Measurements from ENCODE around the gene RIMKLB. TPM values are rescaled to one million over a fixed set of nuclear protein-coding genes. Genes with fewer than 3 reads are reported as not detected.
A peak's percentile ranks its signal among the peaks of the same experiment; 100 is the strongest.

Gene RIMKLB, protein sequence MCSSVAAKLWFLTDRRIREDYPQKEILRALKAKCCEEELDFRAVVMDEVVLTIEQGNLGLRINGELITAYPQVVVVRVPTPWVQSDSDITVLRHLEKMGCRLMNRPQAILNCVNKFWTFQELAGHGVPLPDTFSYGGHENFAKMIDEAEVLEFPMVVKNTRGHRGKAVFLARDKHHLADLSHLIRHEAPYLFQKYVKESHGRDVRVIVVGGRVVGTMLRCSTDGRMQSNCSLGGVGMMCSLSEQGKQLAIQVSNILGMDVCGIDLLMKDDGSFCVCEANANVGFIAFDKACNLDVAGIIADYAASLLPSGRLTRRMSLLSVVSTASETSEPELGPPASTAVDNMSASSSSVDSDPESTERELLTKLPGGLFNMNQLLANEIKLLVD
- polyA plus RNA-seq (ENCODE audit: insufficient read length) = 140 TPM
- long read RNA-seq, donor 1, transcript RIMKLB-203 (2 exons, 1,893 nt) = major isoform, 11 of 21 reads
- long read RNA-seq, donor 1, transcript RIMKLB-205 (6 exons, 2,236 nt) = minor isoform, 8 of 21 reads
- long read RNA-seq, donor 1, partial matches to known transcripts = 0 of 21 reads
- long read RNA-seq, donor 1, other reads (novel, unspliced or antisense) = 0 of 21 reads
- long read RNA-seq, donor 2, transcript RIMKLB-205 (6 exons, 2,236 nt) = minor isoform, 5 of 46 reads
- long read RNA-seq, donor 2, transcript RIMKLB-203 (2 exons, 1,893 nt) = major isoform, 22 of 46 reads
- long read RNA-seq, donor 2, partial matches to known transcripts = 12 of 46 reads
- long read RNA-seq, donor 2, other reads (novel, unspliced or antisense) = 0 of 46 reads
- long read RNA-seq, donor 3, transcript RIMKLB-205 (6 exons, 2,236 nt) = minor isoform, 8 of 32 reads
- long read RNA-seq, donor 3, transcript RIMKLB-203 (2 exons, 1,893 nt) = major isoform, 23 of 32 reads
- long read RNA-seq, donor 3, partial matches to known transcripts = 0 of 32 reads
- long read RNA-seq, donor 3, other reads (novel, unspliced or antisense) = 0 of 32 reads
- long read RNA-seq, donor 4, transcript RIMKLB-203 (2 exons, 1,893 nt) = major isoform, 8 of 8 reads
- long read RNA-seq, donor 4, partial matches to known transcripts = 0 of 8 reads
- long read RNA-seq, donor 4, other reads (novel, unspliced or antisense) = 0 of 8 reads
- long read RNA-seq, donor 5, transcript RIMKLB-203 (2 exons, 1,893 nt) = major isoform, 18 of 38 reads
- long read RNA-seq, donor 5, transcript RIMKLB-205 (6 exons, 2,236 nt) = minor isoform, 8 of 38 reads
- long read RNA-seq, donor 5, partial matches to known transcripts = 8 of 38 reads
- long read RNA-seq, donor 5, other reads (novel, unspliced or antisense) = 0 of 38 reads
- long read RNA-seq, donor 6, transcript RIMKLB-203 (2 exons, 1,893 nt) = minor isoform, 10 of 24 reads
- long read RNA-seq, donor 6, transcript RIMKLB-205 (6 exons, 2,236 nt) = major isoform, 14 of 24 reads
- long read RNA-seq, donor 6, partial matches to known transcripts = 0 of 24 reads
- long read RNA-seq, donor 6, other reads (novel, unspliced or antisense) = 0 of 24 reads
- long read RNA-seq, donor 7, transcript RIMKLB-203 (2 exons, 1,893 nt) = major isoform, 27 of 65 reads
- long read RNA-seq, donor 7, transcript RIMKLB-205 (6 exons, 2,236 nt) = minor isoform, 13 of 65 reads
- long read RNA-seq, donor 7, partial matches to known transcripts = 21 of 65 reads
- long read RNA-seq, donor 7, other reads (novel, unspliced or antisense) = 0 of 65 reads
- long read RNA-seq, donor 8, transcript RIMKLB-203 (2 exons, 1,893 nt) = major isoform, 13 of 19 reads
- long read RNA-seq, donor 8, partial matches to known transcripts = 0 of 19 reads
- long read RNA-seq, donor 8, other reads (novel, unspliced or antisense) = 0 of 19 reads

- DNase-seq = peak; percentile 89
Observed at GRCh38 chr12:8697476-8698131, at the start of gene RIMKLB. RIMKLB (plus strand) TSS chr12:8697991; CDS start chr12:8713867, 15,876 bp downstream.

DNA sequence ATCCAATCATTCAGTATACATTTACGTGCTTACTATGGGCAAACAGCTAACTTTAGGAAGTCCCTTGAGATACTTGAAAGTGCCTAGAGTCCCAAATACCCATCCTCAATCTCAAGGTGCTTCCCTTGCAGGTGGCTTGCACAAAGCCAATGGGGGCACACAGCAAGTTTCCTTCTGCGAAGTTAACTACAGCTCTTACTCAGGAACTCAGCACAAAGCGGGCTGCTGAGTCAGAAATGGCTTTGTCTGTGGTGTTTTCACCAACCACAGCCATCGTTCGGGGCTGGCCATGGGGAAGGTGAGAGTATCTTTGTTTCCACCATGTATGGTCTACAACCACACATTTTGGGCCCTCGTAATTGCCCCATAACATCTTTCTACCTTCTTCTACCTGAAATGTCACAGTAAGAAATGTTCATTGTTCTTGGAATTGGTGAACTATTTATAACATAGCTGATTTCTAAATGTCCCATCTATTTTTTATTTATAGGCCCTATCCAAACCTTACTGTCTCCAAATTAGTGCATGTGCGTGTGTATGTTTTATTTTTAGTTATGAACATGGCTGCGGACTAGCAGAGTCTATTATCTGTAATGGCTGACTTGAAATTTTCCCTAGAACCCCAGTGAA lies 49.1 kb upstream of the RIMKLB start:
- DNase-seq = no peak

DNA sequence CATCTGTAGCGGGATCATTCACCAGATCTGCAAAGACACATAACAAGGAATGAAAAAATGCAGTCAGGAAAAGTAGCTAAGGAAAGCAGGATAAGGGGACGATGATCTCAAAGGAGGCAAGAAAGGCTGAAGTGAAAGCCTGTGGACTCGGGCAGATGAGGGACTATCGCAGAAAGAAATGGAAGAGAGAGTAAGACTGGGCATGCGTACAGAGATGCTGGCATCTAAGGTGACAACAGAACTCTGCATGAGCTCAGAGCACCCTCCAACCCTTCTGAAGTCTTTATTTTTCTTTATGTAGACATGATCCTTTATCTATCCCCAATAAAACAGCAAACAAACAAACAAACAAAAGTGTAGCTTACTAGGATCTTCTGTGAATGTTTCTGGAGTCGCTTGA lies 42.4 kb upstream of the RIMKLB start:
- DNase-seq = no peak

GRCh38 chr12:8658346-8658745 lies 39.4 kb upstream of the RIMKLB start:
- DNase-seq = no peak

- DNase-seq = no peak
Observed at GRCh38 chr12:8661016-8661415, 36.8 kb upstream of the RIMKLB start.

DNA sequence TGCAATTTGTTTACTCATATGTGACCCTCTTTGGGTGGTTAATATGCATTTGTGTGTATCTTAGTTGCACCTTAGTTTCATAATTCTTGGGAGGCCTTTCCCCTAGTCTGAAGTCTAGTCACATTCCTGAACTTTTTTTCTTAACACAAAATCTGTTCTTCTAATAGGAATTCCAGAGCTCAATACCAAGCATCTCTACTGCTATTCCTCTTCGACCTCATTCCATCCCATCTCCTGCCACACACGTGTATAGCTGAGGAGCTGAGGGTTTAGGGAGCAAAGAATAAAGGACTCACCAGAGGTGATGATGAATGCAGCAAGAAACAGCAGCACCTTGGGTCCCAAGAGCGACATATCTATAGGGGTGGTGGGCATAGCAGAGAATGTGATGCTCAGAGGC lies 36.0 kb upstream of the RIMKLB start:
- no peak for DNase-seq

GRCh38 chr12:8662593-8662992 lies 35.2 kb upstream of the RIMKLB start, which contains the start of gene MFAP5:
MFAP5 (minus strand) TSS chr12:8662826; CDS start chr12:8662104, 722 bp downstream.
- DNase-seq = no peak

GRCh38 chr12:8664228-8664913 lies 33.4 kb upstream of the RIMKLB start:
- DNase-seq = no peak

DNA sequence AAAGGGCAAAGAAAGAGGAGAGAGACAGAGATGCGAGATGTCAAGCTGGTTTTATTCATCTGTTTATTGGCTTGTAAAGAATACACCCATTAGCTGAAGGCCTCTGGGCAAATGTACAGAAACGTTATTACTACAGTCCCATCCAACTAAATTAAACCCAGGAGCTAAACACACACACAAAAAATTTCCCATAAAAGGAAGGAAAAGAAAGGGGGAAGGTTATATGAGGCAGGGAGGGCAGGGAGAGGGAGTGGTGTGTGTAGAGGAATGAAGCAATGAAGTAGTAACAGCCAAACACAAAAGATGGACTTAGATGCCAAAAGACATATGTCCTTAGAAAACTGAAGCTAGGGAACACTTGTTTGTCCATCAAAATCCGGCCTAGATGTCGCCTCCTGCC lies 32.0 kb upstream of the RIMKLB start:
- DNase-seq = no peak

- DNase-seq = no peak
Observed at GRCh38 chr12:8667270-8667669, 30.5 kb upstream of the RIMKLB start.

DNA sequence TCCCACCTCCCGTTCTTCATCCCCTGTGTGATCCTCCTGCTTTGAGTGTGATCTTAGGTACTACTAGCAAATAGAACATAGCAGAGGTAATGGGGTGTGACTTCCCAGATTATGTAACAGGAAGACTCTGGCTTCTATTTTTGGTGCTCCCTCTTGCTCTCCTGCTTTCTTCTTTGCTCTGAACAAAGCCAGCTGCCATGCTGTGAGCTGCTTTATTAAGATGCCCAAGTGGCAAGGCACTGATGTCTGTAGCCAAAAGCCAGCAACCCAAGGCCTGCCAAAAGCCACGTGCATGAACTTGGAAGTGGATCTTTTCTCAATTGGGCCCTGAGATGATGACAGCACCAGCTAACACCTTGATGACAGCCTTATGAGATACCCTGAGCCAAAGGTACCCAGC lies 29.4 kb upstream of the RIMKLB start:
- no peak for DNase-seq

- DNase-seq = no peak
Observed at GRCh38 chr12:8672381-8672780, 25.4 kb upstream of the RIMKLB start.

DNA sequence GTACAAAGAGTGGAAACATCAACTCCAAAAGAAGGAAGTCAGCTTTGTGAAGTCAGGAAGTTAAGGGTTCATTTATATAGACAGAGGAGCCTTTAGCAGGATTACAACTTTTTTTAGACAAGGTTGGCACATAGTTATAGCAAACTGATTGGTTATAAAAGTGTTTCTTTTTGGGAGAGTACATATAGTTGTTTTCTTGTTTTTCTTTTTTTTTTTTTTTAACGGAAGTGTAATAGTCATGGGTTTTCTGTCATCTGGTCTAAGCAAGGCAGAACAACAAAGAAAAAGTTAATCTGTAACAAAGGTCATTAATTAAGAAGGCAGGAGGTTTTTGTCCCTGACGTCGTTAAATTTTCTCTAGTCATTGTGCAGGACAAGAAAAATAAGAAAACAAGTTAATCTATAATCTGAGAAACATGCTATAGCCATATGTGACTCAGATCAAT lies 22.2 kb upstream of the RIMKLB start:
- no peak for DNase-seq

DNA sequence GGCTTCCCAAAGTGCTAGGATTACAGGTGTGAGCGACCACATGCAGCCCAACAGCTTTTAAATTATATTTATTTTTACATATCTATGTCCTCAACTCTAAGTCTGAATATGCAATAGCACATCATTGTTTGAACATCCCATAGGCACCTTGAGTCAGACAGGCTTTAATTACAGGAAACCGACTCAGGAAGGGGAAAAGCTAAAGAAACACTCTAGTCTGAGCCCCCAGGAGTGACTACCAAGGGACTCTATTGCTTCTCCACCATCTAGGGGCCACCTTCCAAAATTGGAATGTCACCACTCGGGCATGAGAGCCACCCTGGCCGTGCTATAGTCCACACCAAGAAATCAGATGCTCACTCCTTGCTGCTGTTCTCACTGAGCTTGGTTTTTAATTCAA lies 21.1 kb upstream of the RIMKLB start:
- no peak for DNase-seq

GRCh38 chr12:8677362-8677761 lies 20.4 kb upstream of the RIMKLB start:
- no peak for DNase-seq

DNA sequence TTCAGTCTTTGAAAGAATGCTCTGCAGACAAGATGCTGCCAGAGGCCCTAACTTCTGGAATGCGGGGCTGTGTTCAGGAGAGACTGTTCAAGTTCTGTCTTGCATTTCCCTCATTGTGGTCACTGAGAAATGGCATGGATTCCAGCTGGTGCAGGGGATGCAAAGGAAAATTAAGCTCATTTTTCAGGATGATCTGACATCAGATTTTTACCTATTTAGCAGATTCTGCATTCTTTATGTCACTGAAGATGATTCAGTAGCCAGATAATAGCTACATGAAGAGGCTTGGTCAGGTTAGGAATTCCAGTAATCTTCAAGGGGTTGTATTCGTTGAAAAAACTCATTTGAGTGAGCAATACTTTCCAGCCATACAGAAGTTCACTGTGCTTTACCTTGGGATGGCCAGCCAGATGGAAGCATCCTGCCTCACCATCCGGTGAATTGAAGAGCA lies 19.1 kb upstream of the RIMKLB start:
- DNase-seq = no peak

GRCh38 chr12:8680533-8680932 lies 17.3 kb upstream of the RIMKLB start:
- DNase-seq = no peak

GRCh38 chr12:8681129-8681884 lies 16.5 kb upstream of the RIMKLB start:
- DNase-seq = no peak

Measured in left kidney (tissue), 8 donors.